HK-2 (cell line): ENCODE data around the gene RNU5D-1.
"Not testable (repeated sequence)": the region's sequence is repeated elsewhere in the genome, so short reads cannot be mapped to it uniquely, and the experiment has no call there.

ENCODE experiments used
- DNase-seq: peaks from one replicate; pipeline ENCODE4 v3.0.0-alpha.2; 2018; ENCODE audit not compliant: unreplicated experiment

The RNU5D-1 gene

GRCh38 chr1:44730741-44731512 lies at the start of gene RNU5D-1:
TSS of gene RNU5D-1 (minus strand) at chr1:44731170.
- peak; percentile 94 for DNase-seq

GRCh38 chr1:44780583-44781121 lies 49.7 kb upstream of the RNU5D-1 start:
- DNase-seq = no peak

- DNase-seq = no peak
Observed at GRCh38 chr1:44778705-44779576, 48.0 kb upstream of the RNU5D-1 start.

GRCh38 chr1:44777969-44778635 lies 47.1 kb upstream of the RNU5D-1 start:
- DNase-seq = no peak

- DNase-seq = no peak
Observed at GRCh38 chr1:44777547-44777946, 46.6 kb upstream of the RNU5D-1 start.

- no peak for DNase-seq
Observed at GRCh38 chr1:44776730-44777068, 45.7 kb upstream of the RNU5D-1 start.

GRCh38 chr1:44775930-44776729 lies 45.2 kb upstream of the RNU5D-1 start:
- DNase-seq = no peak

- DNase-seq = peak; percentile 88
Observed at GRCh38 chr1:44775078-44775929, 44.3 kb upstream of the RNU5D-1 start, which contains the start of gene RPS8. TSS of gene RPS8 (plus strand) at chr1:44775540. CDS start at chr1:44775597, 57 bp downstream.

GRCh38 chr1:44766421-44766820 lies 35.5 kb upstream of the RNU5D-1 start:
- DNase-seq = not testable (repeated sequence)

GRCh38 chr1:44760876-44761275 lies 29.9 kb upstream of the RNU5D-1 start:
- DNase-seq = no peak

GRCh38 chr1:44759077-44759476 lies 28.1 kb upstream of the RNU5D-1 start:
- no peak for DNase-seq

- no peak for DNase-seq
Observed at GRCh38 chr1:44757420-44757819, 26.4 kb upstream of the RNU5D-1 start.

GRCh38 chr1:44747878-44748277 lies 16.9 kb upstream of the RNU5D-1 start:
- DNase-seq = no peak

GRCh38 chr1:44743211-44743610 lies 12.2 kb upstream of the RNU5D-1 start:
- DNase-seq = no peak

- no peak for DNase-seq
Observed at GRCh38 chr1:44740179-44740617, 9.2 kb upstream of the RNU5D-1 start.

GRCh38 chr1:44739307-44740178 lies 8.6 kb upstream of the RNU5D-1 start, which contains the start of gene KIF2C:
TSS of gene KIF2C (plus strand) at chr1:44739837. CDS start at chr1:44739933, 96 bp downstream.
- peak; percentile 96 for DNase-seq

- DNase-seq = not testable (repeated sequence)
Observed at GRCh38 chr1:44738953-44739306, 8.0 kb upstream of the RNU5D-1 start.

- no peak for DNase-seq
Observed at GRCh38 chr1:44735992-44736391, 5.0 kb upstream of the RNU5D-1 start.

- DNase-seq = no peak
Observed at GRCh38 chr1:44733784-44734183, 2.8 kb upstream of the RNU5D-1 start.
